ENCODE results near the gene KRT74. TPM values are rescaled to one million over a fixed set of nuclear protein-coding genes. Genes with fewer than 3 reads are reported as not detected.

Gene KRT74
- total RNA-seq, 2 experiments from 2014 or later, result not detected

- Mint-ChIP-seq H3K27me3 (peaks cover 7% of the 10 kb centered on the region), H3K4me3 (no peak overlapping the region), H3K27ac (no peak overlapping the region), H3K4me1 (ENCODE audit: low read depth) (peaks cover 2% of the 10 kb centered on the region), H3K36me3 (ENCODE audit: low read depth) (no peaks in the 10 kb centered on the region), H3K9me3 (no peaks in the 10 kb centered on the region)
- POLR2A ChIA-PET, result interaction anchor here (1.0 kb wide), 1 partner anchor 14 kb away, joined by 3 read pairs; no protein-coding TSS in a partner anchor
- ATAC-seq (no peak), DNase-seq (no peak)
- CTCF ChIA-PET, result interaction anchor here (1.5 kb wide), 1 partner anchor 421 kb away, joined by 5 read pairs; no protein-coding TSS in a partner anchor
- intact Hi-C loops (cut with micrococcal nuclease), result no loop called here
- no peak for TF ChIP-seq CTCF (IDR thresholded peaks at IDR 0.05)
Observed at GRCh38 chr12:52559979-52560378, 13.7 kb downstream of the KRT74 start.

DNA sequence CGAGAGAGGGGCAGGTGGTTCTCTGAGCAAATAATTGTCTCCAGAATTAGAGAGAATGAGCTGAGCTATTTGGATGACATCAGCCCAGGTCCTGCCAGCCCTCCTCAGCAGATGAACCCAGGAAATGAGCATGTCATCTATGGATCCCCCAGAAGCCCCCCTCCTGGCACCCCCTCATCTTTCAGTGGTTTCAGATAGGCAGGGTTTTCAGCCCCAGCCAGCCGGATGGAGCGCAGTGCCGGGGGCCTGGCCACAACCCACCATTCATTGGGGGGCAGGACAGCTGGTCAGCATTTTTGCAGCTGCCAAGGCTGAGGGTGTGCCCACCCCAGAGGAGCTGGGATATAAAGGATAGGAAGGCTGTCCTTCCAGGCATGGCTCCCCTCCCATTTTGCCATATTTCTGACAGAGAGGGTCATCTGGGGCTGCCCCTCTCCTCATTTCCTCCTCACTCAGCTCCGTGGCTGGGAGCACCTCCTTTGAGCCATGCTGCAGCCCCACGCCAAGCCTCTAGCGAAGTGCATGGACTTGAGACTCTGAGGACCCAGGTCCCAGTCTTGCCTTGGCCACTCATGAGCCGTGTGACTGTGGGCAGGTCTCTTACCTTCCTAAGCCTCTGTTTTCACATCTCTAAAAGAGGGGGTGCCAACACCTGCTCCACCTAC is 14.7 kb downstream of the KRT74 start:
- Mint-ChIP-seq H3K27ac (no peak overlapping the region), H3K36me3 (ENCODE audit: low read depth) (no peaks in the 10 kb centered on the region), H3K27me3 (peaks cover 5% of the 10 kb centered on the region), H3K4me1 (ENCODE audit: low read depth) (peaks cover 2% of the 10 kb centered on the region), H3K9me3 (no peaks in the 10 kb centered on the region), H3K4me3 (no peak overlapping the region)
- DNase-seq (no peak), ATAC-seq (no peak)
- intact Hi-C loops (cut with micrococcal nuclease), result no loop called here
- ChIA-PET POLR2A (no interaction called here), CTCF (interaction anchor here (0.7 to 1.5 kb wide), 2 partner anchors 421 to 422 kb away, joined by 3 to 5 read pairs; no protein-coding TSS in a partner anchor)
- no peak for TF ChIP-seq CTCF (IDR thresholded peaks at IDR 0.05)

DNA sequence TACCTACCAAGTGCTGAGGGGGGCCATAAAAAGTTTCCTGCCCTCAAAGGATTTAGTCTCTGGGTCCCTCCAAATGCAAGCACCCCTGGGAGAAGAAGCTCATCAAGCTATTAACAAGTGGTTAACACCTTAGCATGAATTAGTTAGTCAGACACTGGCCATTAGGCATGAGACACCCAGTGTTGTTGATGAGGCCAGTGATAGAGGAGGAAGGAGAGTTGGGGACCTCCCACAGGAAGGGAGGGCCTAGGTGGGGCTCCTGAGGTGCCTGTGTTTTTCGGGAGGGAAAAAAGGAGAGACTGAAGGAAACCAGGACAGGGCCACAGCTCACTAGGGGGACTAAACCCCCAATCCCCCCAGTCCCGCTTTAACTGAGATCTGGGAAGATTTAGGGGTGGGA is 16.2 kb downstream of the KRT74 start:
- intact Hi-C loops (cut with micrococcal nuclease), result no loop called here
- peaks cover 2% of the 10 kb centered on the region for H3K4me1 Mint-ChIP-seq (ENCODE audit: low read depth)
- no peak for TF ChIP-seq CTCF (IDR thresholded peaks at IDR 0.05)
- ChIA-PET CTCF (no interaction called here), POLR2A (no interaction called here)
- no peak overlapping the region for H3K4me3 Mint-ChIP-seq
- peaks cover 4% of the 10 kb centered on the region for H3K27me3 Mint-ChIP-seq
- no peaks in the 10 kb centered on the region for H3K9me3 Mint-ChIP-seq
- no peak overlapping the region for H3K27ac Mint-ChIP-seq
- ATAC-seq (no peak), DNase-seq (no peak)
- no peaks in the 10 kb centered on the region for H3K36me3 Mint-ChIP-seq (ENCODE audit: low read depth)

GRCh38 chr12:52555577-52555976 is 18.1 kb downstream of the KRT74 start:
- no peak overlapping the region for H3K4me3 Mint-ChIP-seq
- CTCF ChIA-PET, result interaction anchor here (1.7 kb wide), 1 partner anchor 325 kb away, joined by 4 read pairs; no protein-coding TSS in a partner anchor
- H3K27me3 Mint-ChIP-seq, result peaks cover 7% of the 10 kb centered on the region
- intact Hi-C loops (cut with micrococcal nuclease), result no loop called here
- H3K9me3 Mint-ChIP-seq, result no peaks in the 10 kb centered on the region
- DNase-seq (no peak), ATAC-seq (no peak)
- H3K27ac Mint-ChIP-seq, result no peak overlapping the region
- POLR2A ChIA-PET, result no interaction called here
- TF ChIP-seq CTCF (IDR thresholded peaks at IDR 0.05), result no peak
- no peaks in the 10 kb centered on the region for H3K36me3 Mint-ChIP-seq (ENCODE audit: low read depth)
- peaks cover 2% of the 10 kb centered on the region for H3K4me1 Mint-ChIP-seq (ENCODE audit: low read depth)

GRCh38 chr12:52552681-52553195 is 20.9 kb downstream of the KRT74 start, which contains the start of gene KRT71:
Gene KRT71 (minus strand): TSS chr12:52553145. CDS start chr12:52553077, 68 bp downstream.
- no peaks in the 10 kb centered on the region for H3K36me3 Mint-ChIP-seq (ENCODE audit: low read depth)
- no peak within 1 kb of the TSS for H3K27ac Mint-ChIP-seq
- intact Hi-C loops (cut with micrococcal nuclease), result no loop called here
- peaks cover 3% of the 10 kb centered on the region for H3K27me3 Mint-ChIP-seq
- ChIA-PET CTCF (no interaction called here), POLR2A (no interaction called here)
- H3K4me1 Mint-ChIP-seq (ENCODE audit: low read depth), result peaks cover 2% of the 10 kb centered on the region
- ATAC-seq (no peak), DNase-seq (no peak)
- no peaks in the 10 kb centered on the region for H3K9me3 Mint-ChIP-seq
- TF ChIP-seq CTCF (IDR thresholded peaks at IDR 0.05), result no peak
- no peak within 1 kb of the TSS for H3K4me3 Mint-ChIP-seq

Measured in activated CD8-positive, alpha-beta T cell treated with anti-CD3 and anti-CD28 coated beads for 36 hours (primary cell).